HG03342 (cell line): Measurements from ENCODE around the gene PDAP1.
A peak's percentile ranks its signal among the peaks of the same experiment; 100 is the strongest.
"Not testable (repeated sequence)": the region's sequence is repeated elsewhere in the genome, so short reads cannot be mapped to it uniquely, and the experiment has no call there.

Experiments
- ATAC-seq: cut with Tn5 transposase; IDR thresholded peaks from one replicate; pipeline ENCODE4 v1.9.1; 2021; ENCODE audit warnings: mild to moderate bottlenecking, moderate library complexity; ENCODE audit not compliant: unreplicated experiment

Gene PDAP1

GRCh38 chr7:99428972-99429566 lies 20.7 kb upstream of the PDAP1 start:
- no peak for ATAC-seq

GRCh38 chr7:99424932-99425730 lies 16.7 kb upstream of the PDAP1 start:
- ATAC-seq, result no peak

GRCh38 chr7:99422625-99423024 lies 14.2 kb upstream of the PDAP1 start:
- no peak for ATAC-seq

GRCh38 chr7:99422186-99422585 lies 13.8 kb upstream of the PDAP1 start:
- no peak for ATAC-seq

- ATAC-seq, result no peak
Observed at GRCh38 chr7:99420986-99421385, 12.6 kb upstream of the PDAP1 start.

- no peak for ATAC-seq
Observed at GRCh38 chr7:99420213-99420612, 11.8 kb upstream of the PDAP1 start.

- no peak for ATAC-seq
Observed at GRCh38 chr7:99419323-99420021, 11.1 kb upstream of the PDAP1 start.

- ATAC-seq, result no peak
Observed at GRCh38 chr7:99418260-99418659, 9.9 kb upstream of the PDAP1 start.

- ATAC-seq, result not testable (repeated sequence)
Observed at GRCh38 chr7:99415513-99416127, 7.2 kb upstream of the PDAP1 start.

GRCh38 chr7:99410635-99411034 lies 2.2 kb upstream of the PDAP1 start:
- ATAC-seq, result no peak

- no peak for ATAC-seq
Observed at GRCh38 chr7:99409806-99410205, 1.4 kb upstream of the PDAP1 start.

GRCh38 chr7:99409192-99409572 lies 785 bp upstream of the PDAP1 start:
- ATAC-seq, result peak; percentile 1

- no peak for ATAC-seq
Observed at GRCh38 chr7:99407872-99408378, 472 bp downstream of the PDAP1 start.

- no peak for ATAC-seq
Observed at GRCh38 chr7:99406557-99406956, 1.8 kb downstream of the PDAP1 start.

GRCh38 chr7:99404977-99405320 lies 3.4 kb downstream of the PDAP1 start:
- ATAC-seq, result no peak

- ATAC-seq, result no peak
Observed at GRCh38 chr7:99404235-99404976, 4.0 kb downstream of the PDAP1 start.

GRCh38 chr7:99403764-99404163 lies 4.6 kb downstream of the PDAP1 start:
- ATAC-seq, result no peak

GRCh38 chr7:99402854-99403253 lies 5.5 kb downstream of the PDAP1 start:
- no peak for ATAC-seq

- no peak for ATAC-seq
Observed at GRCh38 chr7:99399597-99399996, 8.8 kb downstream of the PDAP1 start.

GRCh38 chr7:99398891-99399445 lies 9.4 kb downstream of the PDAP1 start:
- ATAC-seq, result no peak
